Adipocyte (in vitro differentiated cells): Measurements from ENCODE around the gene RIPOR2.

Experiments
- DNase-seq: peaks from one replicate; pipeline ENCODE4 v3.0.0-alpha.2; 2015; ENCODE audit warnings: low read depth
- H3K27me3 ChIP-seq: replicated peaks from 2 replicates; pipeline ENCODE4 v1.7.0; 2013; ENCODE audit warnings: mild to moderate bottlenecking, low read length, moderate library complexity; ENCODE audit not compliant: control insufficient read depth, insufficient read depth
- H3K36me3 ChIP-seq: 2 replicates; pipeline ENCODE4 v1.7.0; 2013; ENCODE audit warnings: low read length, mild to moderate bottlenecking, moderate library complexity; ENCODE audit not compliant: control insufficient read depth, insufficient read depth, severe bottlenecking
- H3K4me1 ChIP-seq: 2 replicates; pipeline ENCODE4 v1.7.0; 2013; ENCODE audit warnings: mild to moderate bottlenecking, low read length, moderate library complexity; ENCODE audit not compliant: control insufficient read depth, insufficient read depth
- H3K4me3 ChIP-seq: 2 replicates; pipeline ENCODE4 v1.7.0; 2013; ENCODE audit warnings: mild to moderate bottlenecking, low read length, moderate library complexity
- H3K9ac ChIP-seq: 2 replicates; pipeline ENCODE4 v1.7.0; 2013; ENCODE audit warnings: mild to moderate bottlenecking, low read length, moderate library complexity
- H3K9me3 ChIP-seq: 2 replicates; pipeline ENCODE4 v1.7.0; 2013; ENCODE audit warnings: mild to moderate bottlenecking, low read length, moderate library complexity; ENCODE audit not compliant: control insufficient read depth

RIPOR2 gene

DNA sequence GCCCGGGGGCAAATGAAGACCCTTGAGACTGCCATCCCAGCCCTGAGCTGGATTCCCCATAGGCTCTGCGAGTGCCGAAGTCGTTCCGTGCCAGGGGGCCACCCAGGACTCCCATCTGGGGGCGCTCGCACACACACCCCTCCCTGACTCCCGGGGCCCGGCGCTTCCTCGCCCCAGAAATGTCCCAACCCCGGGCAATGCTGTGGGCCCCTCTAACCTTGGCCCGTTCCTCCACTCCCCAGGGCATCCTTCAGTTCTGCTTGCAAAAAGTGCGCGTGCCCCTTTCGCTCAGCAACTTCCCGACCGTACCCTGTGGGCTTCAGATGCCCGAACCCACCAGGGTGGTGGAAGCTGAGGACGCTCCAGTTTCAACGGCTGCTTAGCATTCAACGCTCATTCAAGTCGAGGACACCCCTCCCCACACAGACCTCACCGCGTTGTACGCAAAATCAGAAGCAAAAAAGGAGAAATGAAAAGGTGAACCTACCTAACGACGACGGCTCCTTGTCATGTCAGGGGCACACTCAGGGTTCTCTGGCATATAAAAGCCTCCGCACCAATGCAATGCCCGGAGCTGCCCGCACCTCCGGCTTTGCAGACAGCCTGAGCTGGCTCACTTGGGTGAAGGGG is 25.3 kb downstream of the RIPOR2 start:
- Histone ChIP-seq H3K4me1 (peaks cover 46% of the 10 kb centered on the region), H3K9me3 (no peaks in the 10 kb centered on the region), H3K4me3 (peak overlapping the region; percentile 97), H3K36me3 (no peaks in the 10 kb centered on the region), H3K27me3 (no peaks in the 10 kb centered on the region), H3K9ac (peak overlapping the region; percentile 97)
- peak; percentile 16 for DNase-seq

DNA sequence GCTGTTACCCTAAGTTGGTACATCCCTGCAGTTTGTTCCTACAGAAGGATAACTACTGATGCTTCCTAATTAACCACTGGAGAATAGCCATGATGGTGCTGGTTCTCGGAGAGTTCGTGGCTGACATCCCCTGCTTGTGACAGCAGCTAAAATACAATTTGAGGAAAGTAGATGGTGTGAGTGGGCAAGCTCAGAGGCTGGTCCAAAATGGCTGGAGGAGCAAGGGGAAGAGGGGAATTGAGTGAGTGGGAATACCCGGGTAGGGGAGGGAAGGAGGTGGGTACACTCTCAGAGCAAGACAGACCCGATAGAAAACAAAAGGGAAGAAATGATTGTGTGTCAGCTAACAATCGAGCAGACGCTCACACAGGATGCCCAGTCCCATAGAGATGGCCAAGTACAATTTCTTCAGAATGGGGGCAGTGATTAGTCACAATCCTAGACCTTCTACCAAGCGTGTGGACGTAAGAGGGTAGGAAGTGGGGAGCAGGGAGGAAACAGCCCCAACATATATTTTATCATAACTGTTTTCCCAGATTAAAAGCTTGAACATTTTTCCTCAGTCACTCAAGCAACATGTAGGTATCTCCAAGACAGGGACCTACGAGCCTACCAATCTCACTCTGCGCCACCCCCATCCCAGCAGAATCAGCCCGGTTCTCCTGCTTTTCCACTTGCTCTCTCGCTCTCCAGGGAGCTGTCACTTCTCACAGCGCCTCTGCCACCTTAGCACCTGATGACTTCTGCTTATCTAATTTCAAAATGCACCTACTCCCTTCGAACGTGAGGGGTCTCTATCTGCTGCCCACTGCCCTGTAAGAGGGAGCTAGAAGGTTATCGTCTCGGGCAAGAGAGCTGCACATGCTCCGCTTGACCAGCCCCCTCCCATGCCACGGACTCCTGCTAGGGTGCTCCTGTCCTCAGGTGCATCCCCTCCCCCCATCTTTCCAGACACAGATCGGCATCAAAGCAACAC is 26.2 kb downstream of the RIPOR2 start:
- Histone ChIP-seq H3K36me3 (no peaks in the 10 kb centered on the region), H3K9me3 (no peaks in the 10 kb centered on the region), H3K9ac (peak overlapping the region; percentile 97), H3K4me3 (peak overlapping the region; percentile 97), H3K27me3 (no peaks in the 10 kb centered on the region), H3K4me1 (peaks cover 53% of the 10 kb centered on the region)
- no peak for DNase-seq

DNA sequence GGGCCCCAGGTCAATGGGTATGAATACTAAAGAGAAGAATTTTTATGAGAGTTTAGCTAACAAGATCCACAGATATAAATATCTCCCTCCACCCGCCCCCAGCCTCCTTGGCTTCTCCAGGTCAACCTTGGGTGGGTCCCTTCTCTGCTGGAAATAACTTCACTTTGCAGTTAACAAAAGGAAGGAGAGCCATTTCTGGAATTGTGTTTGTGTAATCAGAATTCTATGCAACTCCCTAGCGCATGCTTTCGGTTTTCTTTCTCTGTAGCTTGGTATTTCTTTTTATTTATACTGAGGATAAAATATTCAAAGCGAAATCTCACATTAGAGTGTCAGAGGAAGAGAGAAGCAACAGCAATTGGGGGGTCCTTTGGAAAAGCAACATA is 27.1 kb downstream of the RIPOR2 start:
- peak overlapping the region; percentile 97 for H3K9ac ChIP-seq
- H3K36me3 ChIP-seq, result no peaks in the 10 kb centered on the region
- H3K27me3 ChIP-seq, result no peaks in the 10 kb centered on the region
- DNase-seq, result peak; percentile 20
- no peaks in the 10 kb centered on the region for H3K9me3 ChIP-seq
- H3K4me1 ChIP-seq, result peaks cover 55% of the 10 kb centered on the region
- peak overlapping the region; percentile 97 for H3K4me3 ChIP-seq

DNA sequence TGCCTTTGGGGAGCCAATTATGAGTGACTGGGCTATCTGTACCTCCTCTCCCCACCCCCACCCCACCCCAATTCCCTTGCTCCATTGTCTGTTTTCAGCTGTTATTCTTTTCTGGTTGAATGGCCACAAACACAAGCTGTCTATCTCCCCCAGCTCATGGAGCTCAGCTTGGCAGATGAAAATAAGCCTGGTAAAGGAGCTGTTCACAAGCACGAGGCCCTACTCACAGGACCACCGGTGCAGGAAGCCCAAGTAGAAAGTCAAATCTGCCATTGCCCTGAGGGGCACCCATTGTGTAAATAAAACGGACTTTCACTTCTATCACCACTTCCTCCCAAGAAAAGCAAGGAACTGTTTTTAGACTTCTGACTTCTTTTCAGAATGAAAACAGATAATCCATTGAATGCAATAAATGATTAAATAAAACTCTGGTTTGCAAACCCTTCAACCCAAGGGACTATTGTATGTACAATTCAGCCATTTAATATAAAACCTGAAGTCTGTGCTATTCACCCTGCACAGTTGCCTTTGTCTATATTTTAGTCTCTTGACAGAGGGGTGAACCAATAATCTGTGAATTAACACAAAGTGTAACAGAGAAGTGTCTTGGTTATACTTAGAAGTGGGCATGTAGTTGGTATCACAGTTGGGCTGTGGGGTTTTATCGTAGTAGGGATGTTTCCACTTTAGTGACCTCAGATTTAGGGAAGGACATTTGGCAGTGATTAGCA is 27.7 kb downstream of the RIPOR2 start:
- DNase-seq, result no peak
- Histone ChIP-seq H3K9ac (peak overlapping the region; percentile 97), H3K9me3 (peaks cover under 1% of the 10 kb centered on the region), H3K4me1 (peaks cover 60% of the 10 kb centered on the region), H3K36me3 (no peaks in the 10 kb centered on the region), H3K27me3 (no peaks in the 10 kb centered on the region), H3K4me3 (peak overlapping the region; percentile 97)

DNA sequence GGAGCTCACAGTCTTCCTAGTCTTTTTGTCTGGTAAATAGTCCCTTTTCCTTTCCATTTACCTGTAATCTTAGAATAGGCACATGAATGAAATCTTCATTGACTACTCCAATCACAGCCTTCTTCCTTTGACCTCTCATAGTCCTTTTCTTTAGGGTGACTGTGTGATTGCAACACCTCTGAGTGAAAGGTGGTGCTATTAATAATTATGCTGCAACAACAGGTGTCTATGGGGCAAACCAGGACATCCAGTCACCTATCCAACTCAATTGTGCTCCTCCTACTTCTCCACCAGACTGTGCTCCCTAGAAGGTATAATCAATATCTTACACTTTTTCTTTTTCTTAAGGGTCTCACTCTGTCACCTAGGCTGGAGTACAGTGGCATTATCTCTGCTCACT is 29.4 kb downstream of the RIPOR2 start:
- Histone ChIP-seq H3K27me3 (no peaks in the 10 kb centered on the region), H3K9ac (no peak overlapping the region), H3K9me3 (peaks cover 3% of the 10 kb centered on the region), H3K4me3 (no peak overlapping the region), H3K4me1 (peaks cover 67% of the 10 kb centered on the region), H3K36me3 (no peaks in the 10 kb centered on the region)
- no peak for DNase-seq

DNA sequence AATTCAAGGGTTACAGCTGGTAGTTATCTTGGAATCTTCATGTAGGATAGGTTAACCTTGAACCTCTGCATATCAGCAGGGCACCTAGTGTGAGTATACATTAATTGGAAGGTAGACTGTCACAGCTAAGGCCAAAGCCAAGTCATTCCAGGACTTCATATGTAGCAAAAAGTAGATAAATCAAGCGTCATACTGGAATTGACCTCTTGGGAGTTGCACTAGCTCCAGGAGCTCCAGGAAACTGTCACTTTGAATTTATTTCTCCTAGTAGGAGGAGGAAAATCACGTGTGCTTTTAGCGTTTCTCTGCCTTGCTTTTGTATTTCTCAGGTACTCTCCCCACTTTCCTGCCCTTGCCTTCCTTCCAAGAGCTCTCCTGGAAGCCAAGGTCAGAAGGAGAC is 30.3 kb downstream of the RIPOR2 start:
- H3K9me3 ChIP-seq, result peaks cover 3% of the 10 kb centered on the region
- DNase-seq, result no peak

DNA sequence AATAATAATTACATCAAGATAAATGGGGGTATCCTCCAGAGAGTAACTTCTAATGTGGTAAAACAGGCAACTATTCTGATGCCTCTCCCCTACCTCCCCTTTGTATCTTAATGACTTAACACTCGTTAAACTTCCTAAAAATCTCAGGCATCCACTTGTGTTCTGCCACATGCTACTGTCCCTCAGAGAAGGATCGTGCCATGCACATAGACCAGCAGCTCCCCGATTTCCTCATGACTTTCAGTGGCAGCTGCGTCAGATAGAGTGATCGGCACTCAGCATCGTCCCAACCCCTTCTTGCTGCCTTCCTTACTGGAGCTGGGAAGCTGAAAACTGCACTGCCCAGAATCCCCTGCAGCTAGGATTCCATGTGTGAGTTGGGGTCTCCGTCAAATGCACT is 32.1 kb downstream of the RIPOR2 start:
- Histone ChIP-seq H3K4me1 (peaks cover 86% of the 10 kb centered on the region), H3K36me3 (no peaks in the 10 kb centered on the region), H3K27me3 (no peaks in the 10 kb centered on the region), H3K9ac (no peak overlapping the region), H3K9me3 (peaks cover 3% of the 10 kb centered on the region), H3K4me3 (no peak overlapping the region)
- no peak for DNase-seq

More for the DNA sequence above, 30.3 kb downstream of the RIPOR2 start:
- H3K36me3 ChIP-seq, result no peaks in the 10 kb centered on the region
- no peak overlapping the region for H3K9ac ChIP-seq
- no peaks in the 10 kb centered on the region for H3K27me3 ChIP-seq
- peaks cover 75% of the 10 kb centered on the region for H3K4me1 ChIP-seq
- H3K4me3 ChIP-seq, result peak overlapping the region; percentile 7

DNA sequence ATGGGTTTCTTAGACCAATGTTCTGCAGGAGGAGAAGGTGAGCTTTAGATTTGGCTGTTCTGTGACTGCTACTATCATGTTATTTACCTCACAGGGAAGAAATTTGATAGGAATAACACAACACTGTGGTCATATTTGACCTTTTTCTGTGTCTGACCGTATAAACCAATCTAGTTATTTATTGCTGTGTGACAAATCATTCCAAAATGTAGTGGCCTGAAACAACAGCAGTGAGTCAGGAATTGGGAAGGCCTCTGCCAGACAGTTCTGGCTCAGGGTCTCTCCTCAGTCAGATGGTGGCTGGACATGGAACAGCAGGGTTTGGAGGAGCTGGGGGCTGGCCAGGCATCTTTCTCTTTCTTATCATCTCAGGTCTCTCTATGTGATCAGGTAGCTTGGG is 33.0 kb downstream of the RIPOR2 start:
- peaks cover 83% of the 10 kb centered on the region for H3K4me1 ChIP-seq
- H3K9ac ChIP-seq, result peak overlapping the region; percentile 39
- H3K4me3 ChIP-seq, result peak overlapping the region; percentile 35
- DNase-seq, result peak; percentile 31
- H3K36me3 ChIP-seq, result no peaks in the 10 kb centered on the region
- no peaks in the 10 kb centered on the region for H3K27me3 ChIP-seq
- H3K9me3 ChIP-seq, result peaks cover 3% of the 10 kb centered on the region

DNA sequence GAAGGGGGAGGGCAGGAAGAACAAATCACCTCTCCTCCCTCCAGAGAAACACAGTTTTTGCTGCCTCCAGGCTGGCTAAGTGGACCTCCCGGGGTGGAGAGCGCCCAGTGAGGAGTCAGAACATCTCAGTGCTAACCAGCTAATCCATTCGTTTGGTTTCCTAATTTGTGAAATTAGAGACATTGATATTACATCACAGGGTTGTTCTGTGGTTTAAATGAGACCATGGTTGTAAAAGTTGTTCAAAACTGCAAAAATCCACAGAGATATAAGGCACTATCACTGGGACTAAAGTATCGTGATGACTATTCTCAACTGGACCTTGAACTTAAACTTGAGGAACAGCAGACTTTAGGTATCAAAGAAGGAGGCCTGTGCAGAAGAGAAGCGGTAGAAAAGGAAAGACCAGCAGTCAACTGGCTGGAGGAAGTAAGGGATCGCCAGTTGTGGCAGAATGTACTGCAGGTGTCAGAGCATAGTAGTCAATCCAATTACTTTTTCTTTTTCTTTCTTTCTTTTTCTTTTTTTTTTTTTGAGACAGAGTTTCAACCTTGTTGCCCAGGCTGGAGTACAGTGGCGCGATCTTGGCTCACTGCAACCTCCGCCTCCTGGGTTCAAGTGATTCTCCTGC is 33.9 kb downstream of the RIPOR2 start:
- Histone ChIP-seq H3K36me3 (no peaks in the 10 kb centered on the region), H3K9ac (peak overlapping the region; percentile 60), H3K27me3 (no peaks in the 10 kb centered on the region), H3K4me3 (peak overlapping the region; percentile 5), H3K9me3 (peaks cover 3% of the 10 kb centered on the region), H3K4me1 (peaks cover 74% of the 10 kb centered on the region)
- DNase-seq, result no peak

DNA sequence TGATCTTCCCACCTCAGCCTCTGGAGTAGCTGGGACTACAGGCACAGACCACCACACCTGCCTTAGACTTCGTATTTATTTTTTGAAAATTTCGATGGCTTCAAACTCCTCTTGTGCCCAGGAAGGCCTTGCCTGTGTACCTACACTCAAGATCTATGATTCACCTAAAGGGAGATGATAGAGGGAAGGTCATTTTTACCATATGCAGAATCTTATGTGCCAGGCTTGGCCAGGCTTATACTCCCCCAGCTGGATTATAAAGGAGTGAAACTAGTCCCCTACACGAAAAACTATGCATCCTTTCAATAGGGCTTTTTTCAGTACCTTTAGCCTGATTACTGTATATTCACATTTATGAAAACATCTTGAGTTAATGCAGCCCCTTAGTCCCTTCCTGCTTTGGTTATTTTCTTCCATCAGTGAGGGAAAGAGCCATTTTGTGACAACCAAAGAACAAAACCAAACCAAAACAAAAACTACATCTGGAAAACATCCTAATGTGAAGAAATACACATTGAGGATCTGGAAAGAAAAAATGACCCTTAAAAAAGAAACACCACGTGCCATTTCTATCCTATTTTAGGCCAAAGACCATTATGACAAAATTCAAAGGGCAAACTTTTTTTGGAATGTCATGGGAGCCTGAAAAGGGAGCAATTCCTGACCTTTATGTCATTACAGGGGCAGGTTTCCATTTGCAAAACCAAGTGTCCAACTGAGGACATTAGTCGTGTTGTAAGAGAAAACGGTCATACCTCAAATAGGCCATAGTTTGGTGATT is 34.7 kb downstream of the RIPOR2 start:
- Histone ChIP-seq H3K4me1 (peaks cover 67% of the 10 kb centered on the region), H3K9ac (peak overlapping the region; percentile 60), H3K36me3 (no peaks in the 10 kb centered on the region), H3K4me3 (peak overlapping the region; percentile 5), H3K27me3 (no peaks in the 10 kb centered on the region), H3K9me3 (peaks cover 3% of the 10 kb centered on the region)
- no peak for DNase-seq
